ENCODE measurements around the gene CDK5RAP1. TPM values are rescaled to one million over a fixed set of nuclear protein-coding genes. Genes with fewer than 3 reads are reported as not detected.
"Not testable (repeated sequence)": the region's sequence is repeated elsewhere in the genome, so short reads cannot be mapped to it uniquely, and the experiment has no call there.

CDK5RAP1 gene
- total and polyA plus RNA-seq, 9 of the 15 experiments (the other 6 are each of a cell fraction or from before 2014, with no cell fraction given): 41.6 to 127 (median 58.3) TPM

- no peak for TF ChIP-seq ATF3 (IDR thresholded peaks at IDR 0.05)
- TF ChIP-seq ATF3 (CRISPR knock-in tag; conservative IDR thresholded peaks at IDR 0.05): no peak
- peak; percentile 82 for TF ChIP-seq RBM25 (IDR thresholded peaks at IDR 0.05; ENCODE audit: low read depth, low read length, severe bottlenecking)
- no peak for TF ChIP-seq CUX1 (CRISPR knock-in tag; IDR thresholded peaks at IDR 0.05)
- no peak for TF ChIP-seq FUS (optimal IDR thresholded peaks at IDR 0.05; ENCODE audit: low read depth, low read length)
- no peak for TF ChIP-seq TFAP4 (CRISPR knock-in tag; IDR thresholded peaks at IDR 0.05; ENCODE audit: borderline replicate concordance)
- no peak for TF ChIP-seq SAFB2 (IDR thresholded peaks at IDR 0.05; ENCODE audit: borderline replicate concordance, low read depth, low read length, severe bottlenecking)
- TF ChIP-seq ZNF41 (CRISPR knock-in tag; conservative IDR thresholded peaks at IDR 0.05): no peak
- TF ChIP-seq ZBTB7A (IDR thresholded peaks at IDR 0.05; ENCODE audit: borderline replicate concordance, control insufficient read depth, low read depth, low read length): peak; percentile 85
- no peak; the same call in 1 of the 2 replicates for TF ChIP-seq SMARCE1 (IDR thresholded peaks at IDR 0.05)
Observed at GRCh38 chr20:33441142-33441955, 40.0 kb upstream of the CDK5RAP1 start (continued).

- H3K36me3 ChIP-seq (ENCODE audit: control insufficient read depth, insufficient read depth, low read length): peaks cover 19% of the 10 kb centered on the region; the same call in 2 of the 3 replicates
- FAIRE-seq; H3K4me3 ChIP-seq; in situ Hi-C loops (cut with MboI); H4K20me1 ChIP-seq (replicated peaks; ENCODE audit: control insufficient read depth, insufficient read depth, low read length); ATAC-seq; BruUV-seq (replicated peaks); H3K9me3 ChIP-seq (replicated peaks; ENCODE audit: control insufficient read depth, insufficient read depth, low read depth, low read length); DNase-seq (ENCODE audit: extremely low read depth in 1 of 4, low spot score in 3 of 4); H3K27me3 ChIP-seq (ENCODE audit: control insufficient read depth in 2 of 2, insufficient read depth in 2 of 2, low read length in 2 of 2); H3K9me1 ChIP-seq (ENCODE audit: control insufficient read depth, insufficient read depth, low read length); CTCF ChIA-PET (ENCODE audit: low intra/inter-chr PET ratio); H2AFZ ChIP-seq (ENCODE audit: low read depth, low read length); H3K4me2 ChIP-seq (ENCODE audit: insufficient read depth, low read length): not testable (repeated sequence)
- H3K9ac ChIP-seq (ENCODE audit: insufficient read depth in 1 of 2, low read depth in 2 of 2, low read length in 2 of 2): peak overlapping the region in 1 of 2 experiments; percentile 41; a peak in 1 of 4 replicates
- peak overlapping the region; percentile 43; the same call in 2 of the 3 replicates for H3K27ac ChIP-seq (ENCODE audit: extremely low read depth, low read depth, low read length)
- 68% methylated on average over 7 of the region's 7 CpGs for WGBS (ENCODE audit: insufficient coverage, low coverage, missing lambda C conversion rate)
- POLR2A ChIA-PET: interaction anchor here (1.5 kb wide), 1 partner anchor 21 kb away, joined by 6 read pairs; no protein-coding TSS in a partner anchor
- peaks cover 23% of the 10 kb centered on the region; the same call in 2 of the 3 replicates for H3K79me2 ChIP-seq (ENCODE audit: control insufficient read depth, insufficient read depth, low read length)
- intact Hi-C loops (cut with micrococcal nuclease): loop anchor here (5.0 kb wide), 1 partner anchor 38 kb away; the partner anchor contains the start of gene CDK5RAP1
- H3K4me1 ChIP-seq (replicated peaks in 1 of 2; ENCODE audit: control insufficient read depth in 2 of 2, insufficient read depth in 2 of 2, low read length in 2 of 2): peaks cover 38 to 43% of the 10 kb centered on the region in 2 experiments; a peak in 4 of 5 replicates
Observed at GRCh38 chr20:33440562-33440961, 39.2 kb upstream of the CDK5RAP1 start.
